ENCODE data around the gene BTN1A1. TPM values are rescaled to one million over a fixed set of nuclear protein-coding genes. Genes with fewer than 3 reads are reported as not detected.

Gene BTN1A1
- total RNA-seq, 1 experiment from 2014 or later, result 0.15 TPM

DNA sequence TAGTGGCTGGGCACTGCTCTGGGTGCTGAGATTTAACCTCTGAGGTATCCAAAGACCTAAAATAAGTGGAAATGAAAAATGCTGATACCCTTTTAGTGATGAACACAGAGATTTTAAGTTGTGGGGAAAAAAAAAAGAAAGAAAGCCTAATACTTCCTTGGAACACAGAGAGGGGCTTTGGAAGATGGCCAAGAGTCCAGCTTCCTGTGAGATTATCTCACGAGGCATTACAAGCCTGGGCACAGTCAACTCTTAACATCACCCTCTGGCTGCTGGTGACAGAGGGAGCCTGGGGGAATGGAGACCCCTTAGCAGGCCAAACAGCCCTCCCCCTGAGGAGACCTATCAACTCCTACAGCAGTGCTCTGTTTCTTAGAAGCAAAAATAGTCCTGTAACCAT is 22.7 kb upstream of the BTN1A1 start (continued):
- TF ChIP-seq, protein P1, sequence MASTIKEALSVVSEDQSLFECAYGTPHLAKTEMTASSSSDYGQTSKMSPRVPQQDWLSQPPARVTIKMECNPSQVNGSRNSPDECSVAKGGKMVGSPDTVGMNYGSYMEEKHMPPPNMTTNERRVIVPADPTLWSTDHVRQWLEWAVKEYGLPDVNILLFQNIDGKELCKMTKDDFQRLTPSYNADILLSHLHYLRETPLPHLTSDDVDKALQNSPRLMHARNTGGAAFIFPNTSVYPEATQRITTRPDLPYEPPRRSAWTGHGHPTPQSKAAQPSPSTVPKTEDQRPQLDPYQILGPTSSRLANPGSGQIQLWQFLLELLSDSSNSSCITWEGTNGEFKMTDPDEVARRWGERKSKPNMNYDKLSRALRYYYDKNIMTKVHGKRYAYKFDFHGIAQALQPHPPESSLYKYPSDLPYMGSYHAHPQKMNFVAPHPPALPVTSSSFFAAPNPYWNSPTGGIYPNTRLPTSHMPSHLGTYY (CRISPR knock-in tag; IDR thresholded peaks at IDR 0.05), result no peak
- no peak for TF ChIP-seq ZNF121 (CRISPR knock-in tag; IDR thresholded peaks at IDR 0.05)
- TF ChIP-seq CBFB (CRISPR knock-in tag; IDR thresholded peaks at IDR 0.05; ENCODE audit: low read depth), result no peak
- TF ChIP-seq, protein P2, sequence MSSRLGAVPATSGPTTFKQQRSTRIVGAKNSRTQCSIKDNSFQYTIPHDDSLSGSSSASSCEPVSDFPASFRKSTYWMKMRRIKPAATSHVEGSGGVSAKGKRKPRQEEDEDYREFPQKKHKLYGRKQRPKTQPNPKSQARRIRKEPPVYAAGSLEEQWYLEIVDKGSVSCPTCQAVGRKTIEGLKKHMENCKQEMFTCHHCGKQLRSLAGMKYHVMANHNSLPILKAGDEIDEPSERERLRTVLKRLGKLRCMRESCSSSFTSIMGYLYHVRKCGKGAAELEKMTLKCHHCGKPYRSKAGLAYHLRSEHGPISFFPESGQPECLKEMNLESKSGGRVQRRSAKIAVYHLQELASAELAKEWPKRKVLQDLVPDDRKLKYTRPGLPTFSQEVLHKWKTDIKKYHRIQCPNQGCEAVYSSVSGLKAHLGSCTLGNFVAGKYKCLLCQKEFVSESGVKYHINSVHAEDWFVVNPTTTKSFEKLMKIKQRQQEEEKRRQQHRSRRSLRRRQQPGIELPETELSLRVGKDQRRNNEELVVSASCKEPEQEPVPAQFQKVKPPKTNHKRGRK (CRISPR knock-in tag; IDR thresholded peaks at IDR 0.05; ENCODE audit: borderline replicate concordance), result no peak
- TF ChIP-seq ATF1 (CRISPR knock-in tag; IDR thresholded peaks at IDR 0.05), result no peak
- TF ChIP-seq NFATC4 (CRISPR knock-in tag; IDR thresholded peaks at IDR 0.05), result no peak
- TF ChIP-seq, protein P3, sequence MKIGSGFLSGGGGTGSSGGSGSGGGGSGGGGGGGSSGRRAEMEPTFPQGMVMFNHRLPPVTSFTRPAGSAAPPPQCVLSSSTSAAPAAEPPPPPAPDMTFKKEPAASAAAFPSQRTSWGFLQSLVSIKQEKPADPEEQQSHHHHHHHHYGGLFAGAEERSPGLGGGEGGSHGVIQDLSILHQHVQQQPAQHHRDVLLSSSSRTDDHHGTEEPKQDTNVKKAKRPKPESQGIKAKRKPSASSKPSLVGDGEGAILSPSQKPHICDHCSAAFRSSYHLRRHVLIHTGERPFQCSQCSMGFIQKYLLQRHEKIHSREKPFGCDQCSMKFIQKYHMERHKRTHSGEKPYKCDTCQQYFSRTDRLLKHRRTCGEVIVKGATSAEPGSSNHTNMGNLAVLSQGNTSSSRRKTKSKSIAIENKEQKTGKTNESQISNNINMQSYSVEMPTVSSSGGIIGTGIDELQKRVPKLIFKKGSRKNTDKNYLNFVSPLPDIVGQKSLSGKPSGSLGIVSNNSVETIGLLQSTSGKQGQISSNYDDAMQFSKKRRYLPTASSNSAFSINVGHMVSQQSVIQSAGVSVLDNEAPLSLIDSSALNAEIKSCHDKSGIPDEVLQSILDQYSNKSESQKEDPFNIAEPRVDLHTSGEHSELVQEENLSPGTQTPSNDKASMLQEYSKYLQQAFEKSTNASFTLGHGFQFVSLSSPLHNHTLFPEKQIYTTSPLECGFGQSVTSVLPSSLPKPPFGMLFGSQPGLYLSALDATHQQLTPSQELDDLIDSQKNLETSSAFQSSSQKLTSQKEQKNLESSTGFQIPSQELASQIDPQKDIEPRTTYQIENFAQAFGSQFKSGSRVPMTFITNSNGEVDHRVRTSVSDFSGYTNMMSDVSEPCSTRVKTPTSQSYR (CRISPR knock-in tag; IDR thresholded peaks at IDR 0.05), result no peak

DNA sequence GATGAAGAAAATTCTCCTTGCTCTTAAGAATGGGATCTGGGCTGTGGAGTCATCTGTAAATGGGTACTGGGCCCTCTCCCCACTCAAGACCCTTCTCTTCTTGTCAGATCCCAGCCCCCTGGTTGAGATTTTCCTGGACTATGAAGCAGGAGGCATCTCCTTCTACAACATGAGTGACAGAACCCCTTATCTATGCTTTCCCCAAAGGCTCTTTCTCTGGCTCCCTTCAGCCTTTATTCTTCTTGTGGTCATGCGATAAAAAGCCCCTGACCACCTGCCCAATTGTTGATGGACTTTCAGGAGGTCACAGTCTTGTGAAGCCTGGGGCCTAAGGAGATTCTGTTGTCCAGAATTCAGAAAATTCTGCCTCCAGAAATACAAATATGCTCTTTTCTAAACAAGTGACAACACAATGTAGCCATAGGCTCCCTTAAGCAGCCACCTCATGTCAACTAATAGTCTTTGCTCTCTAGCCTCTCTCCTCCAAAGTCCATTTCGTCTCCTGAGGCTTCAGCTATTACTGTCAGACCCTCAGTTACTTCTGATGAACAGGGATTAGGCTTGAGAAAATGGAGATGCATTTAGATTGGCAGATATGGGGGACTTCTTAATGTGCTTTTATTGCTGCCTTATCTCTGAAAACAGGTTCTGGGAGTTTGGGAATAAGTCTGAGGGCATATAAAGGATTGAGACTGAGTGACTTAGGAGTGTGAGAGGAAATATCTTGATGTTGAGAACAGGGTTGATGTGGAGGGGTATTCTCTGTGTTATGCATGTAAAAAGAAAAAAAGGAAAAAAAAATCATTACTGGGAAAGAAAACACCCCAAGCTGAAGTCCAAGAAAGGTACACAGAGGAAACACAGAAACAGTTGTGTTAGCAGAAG is 21.8 kb upstream of the BTN1A1 start:
- Mint-ChIP-seq H3K27me3 (ENCODE audit: low read depth) (no peaks in the 10 kb centered on the region), H3K9me3 (peaks cover 14% of the 10 kb centered on the region), H3K27ac (no peak overlapping the region), H3K4me1 (peaks cover 33% of the 10 kb centered on the region), H3K4me3 (no peak overlapping the region), H3K36me3 (0 out of 2 replicates have a peak, but pooled peaks cover 5% of the 10 kb centered on the region)
- ChIA-PET CTCF (no interaction called here), POLR2A (no interaction called here)
- no peak for DNase-seq (ENCODE audit: low spot score)
- no peak for ATAC-seq
- no peak for TF ChIP-seq MYBL2 (CRISPR knock-in tag; IDR thresholded peaks at IDR 0.05)
- TF ChIP-seq, protein P4, sequence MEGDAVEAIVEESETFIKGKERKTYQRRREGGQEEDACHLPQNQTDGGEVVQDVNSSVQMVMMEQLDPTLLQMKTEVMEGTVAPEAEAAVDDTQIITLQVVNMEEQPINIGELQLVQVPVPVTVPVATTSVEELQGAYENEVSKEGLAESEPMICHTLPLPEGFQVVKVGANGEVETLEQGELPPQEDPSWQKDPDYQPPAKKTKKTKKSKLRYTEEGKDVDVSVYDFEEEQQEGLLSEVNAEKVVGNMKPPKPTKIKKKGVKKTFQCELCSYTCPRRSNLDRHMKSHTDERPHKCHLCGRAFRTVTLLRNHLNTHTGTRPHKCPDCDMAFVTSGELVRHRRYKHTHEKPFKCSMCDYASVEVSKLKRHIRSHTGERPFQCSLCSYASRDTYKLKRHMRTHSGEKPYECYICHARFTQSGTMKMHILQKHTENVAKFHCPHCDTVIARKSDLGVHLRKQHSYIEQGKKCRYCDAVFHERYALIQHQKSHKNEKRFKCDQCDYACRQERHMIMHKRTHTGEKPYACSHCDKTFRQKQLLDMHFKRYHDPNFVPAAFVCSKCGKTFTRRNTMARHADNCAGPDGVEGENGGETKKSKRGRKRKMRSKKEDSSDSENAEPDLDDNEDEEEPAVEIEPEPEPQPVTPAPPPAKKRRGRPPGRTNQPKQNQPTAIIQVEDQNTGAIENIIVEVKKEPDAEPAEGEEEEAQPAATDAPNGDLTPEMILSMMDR (IDR thresholded peaks at IDR 0.05), result no peak
- TF ChIP-seq TEAD4 (CRISPR knock-in tag; IDR thresholded peaks at IDR 0.05), result no peak
- no peak for TF ChIP-seq JAZF1 (CRISPR knock-in tag; IDR thresholded peaks at IDR 0.05)
- no peak for TF ChIP-seq CREB1 (CRISPR knock-in tag; IDR thresholded peaks at IDR 0.05)
- TF ChIP-seq, protein P5, sequence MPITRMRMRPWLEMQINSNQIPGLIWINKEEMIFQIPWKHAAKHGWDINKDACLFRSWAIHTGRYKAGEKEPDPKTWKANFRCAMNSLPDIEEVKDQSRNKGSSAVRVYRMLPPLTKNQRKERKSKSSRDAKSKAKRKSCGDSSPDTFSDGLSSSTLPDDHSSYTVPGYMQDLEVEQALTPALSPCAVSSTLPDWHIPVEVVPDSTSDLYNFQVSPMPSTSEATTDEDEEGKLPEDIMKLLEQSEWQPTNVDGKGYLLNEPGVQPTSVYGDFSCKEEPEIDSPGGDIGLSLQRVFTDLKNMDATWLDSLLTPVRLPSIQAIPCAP (CRISPR knock-in tag; IDR thresholded peaks at IDR 0.05), result no peak
- TF ChIP-seq, protein P6, sequence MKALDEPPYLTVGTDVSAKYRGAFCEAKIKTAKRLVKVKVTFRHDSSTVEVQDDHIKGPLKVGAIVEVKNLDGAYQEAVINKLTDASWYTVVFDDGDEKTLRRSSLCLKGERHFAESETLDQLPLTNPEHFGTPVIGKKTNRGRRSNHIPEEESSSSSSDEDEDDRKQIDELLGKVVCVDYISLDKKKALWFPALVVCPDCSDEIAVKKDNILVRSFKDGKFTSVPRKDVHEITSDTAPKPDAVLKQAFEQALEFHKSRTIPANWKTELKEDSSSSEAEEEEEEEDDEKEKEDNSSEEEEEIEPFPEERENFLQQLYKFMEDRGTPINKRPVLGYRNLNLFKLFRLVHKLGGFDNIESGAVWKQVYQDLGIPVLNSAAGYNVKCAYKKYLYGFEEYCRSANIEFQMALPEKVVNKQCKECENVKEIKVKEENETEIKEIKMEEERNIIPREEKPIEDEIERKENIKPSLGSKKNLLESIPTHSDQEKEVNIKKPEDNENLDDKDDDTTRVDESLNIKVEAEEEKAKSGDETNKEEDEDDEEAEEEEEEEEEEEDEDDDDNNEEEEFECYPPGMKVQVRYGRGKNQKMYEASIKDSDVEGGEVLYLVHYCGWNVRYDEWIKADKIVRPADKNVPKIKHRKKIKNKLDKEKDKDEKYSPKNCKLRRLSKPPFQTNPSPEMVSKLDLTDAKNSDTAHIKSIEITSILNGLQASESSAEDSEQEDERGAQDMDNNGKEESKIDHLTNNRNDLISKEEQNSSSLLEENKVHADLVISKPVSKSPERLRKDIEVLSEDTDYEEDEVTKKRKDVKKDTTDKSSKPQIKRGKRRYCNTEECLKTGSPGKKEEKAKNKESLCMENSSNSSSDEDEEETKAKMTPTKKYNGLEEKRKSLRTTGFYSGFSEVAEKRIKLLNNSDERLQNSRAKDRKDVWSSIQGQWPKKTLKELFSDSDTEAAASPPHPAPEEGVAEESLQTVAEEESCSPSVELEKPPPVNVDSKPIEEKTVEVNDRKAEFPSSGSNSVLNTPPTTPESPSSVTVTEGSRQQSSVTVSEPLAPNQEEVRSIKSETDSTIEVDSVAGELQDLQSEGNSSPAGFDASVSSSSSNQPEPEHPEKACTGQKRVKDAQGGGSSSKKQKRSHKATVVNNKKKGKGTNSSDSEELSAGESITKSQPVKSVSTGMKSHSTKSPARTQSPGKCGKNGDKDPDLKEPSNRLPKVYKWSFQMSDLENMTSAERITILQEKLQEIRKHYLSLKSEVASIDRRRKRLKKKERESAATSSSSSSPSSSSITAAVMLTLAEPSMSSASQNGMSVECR (CRISPR knock-in tag; IDR thresholded peaks at IDR 0.05; ENCODE audit: borderline replicate concordance), result no peak
- TF ChIP-seq, protein P7, sequence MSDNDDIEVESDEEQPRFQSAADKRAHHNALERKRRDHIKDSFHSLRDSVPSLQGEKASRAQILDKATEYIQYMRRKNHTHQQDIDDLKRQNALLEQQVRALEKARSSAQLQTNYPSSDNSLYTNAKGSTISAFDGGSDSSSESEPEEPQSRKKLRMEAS (CRISPR knock-in tag; IDR thresholded peaks at IDR 0.05), result no peak
- no peak for TF ChIP-seq PRRX2 (CRISPR knock-in tag; IDR thresholded peaks at IDR 0.05)

All from WTC11 (cell line).